GM19438 (cell line): ENCODE data around the gene PKHD1.

Experiments
- ATAC-seq: cut with Tn5 transposase; IDR thresholded peaks from one replicate; pipeline ENCODE4 v1.9.1; 2021; ENCODE audit warnings: low read depth; ENCODE audit not compliant: unreplicated experiment

The PKHD1 gene

DNA sequence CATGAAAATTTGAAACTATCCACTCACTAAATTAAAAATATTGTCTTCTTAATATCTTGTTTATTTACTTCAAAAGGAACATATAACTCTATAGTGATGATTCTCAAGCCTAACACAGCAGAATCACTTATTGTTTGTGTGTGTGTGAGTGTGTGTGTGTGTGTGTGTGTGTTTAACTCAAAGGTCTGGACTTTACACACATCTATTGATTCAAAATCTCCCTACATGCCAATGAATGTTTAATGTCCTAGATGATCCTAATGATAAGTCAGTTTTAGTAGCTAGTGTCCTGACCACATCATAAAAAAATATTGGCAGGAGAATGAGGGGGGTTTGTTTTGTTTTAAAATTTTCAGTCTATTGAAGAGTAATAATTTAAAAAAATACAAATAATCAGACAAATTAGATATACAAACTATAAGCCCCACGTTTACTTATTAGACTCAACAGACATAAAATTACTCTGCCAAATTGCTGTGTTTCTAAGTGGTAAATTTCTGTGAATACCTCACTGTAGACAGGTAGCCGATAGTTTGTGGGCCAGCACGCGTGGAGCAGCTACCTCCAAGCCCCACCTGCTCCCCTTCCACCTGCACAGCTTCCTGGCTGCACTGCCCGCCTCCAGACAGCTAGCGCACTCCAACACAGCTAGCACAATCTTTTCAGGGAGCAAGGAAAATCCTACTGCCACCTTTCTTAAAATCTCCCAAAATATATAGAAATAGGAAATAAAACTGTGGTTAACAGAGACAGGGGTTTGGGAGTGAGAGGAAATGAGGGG is 349.6 kb downstream of the PKHD1 start:
- no peak for ATAC-seq

DNA sequence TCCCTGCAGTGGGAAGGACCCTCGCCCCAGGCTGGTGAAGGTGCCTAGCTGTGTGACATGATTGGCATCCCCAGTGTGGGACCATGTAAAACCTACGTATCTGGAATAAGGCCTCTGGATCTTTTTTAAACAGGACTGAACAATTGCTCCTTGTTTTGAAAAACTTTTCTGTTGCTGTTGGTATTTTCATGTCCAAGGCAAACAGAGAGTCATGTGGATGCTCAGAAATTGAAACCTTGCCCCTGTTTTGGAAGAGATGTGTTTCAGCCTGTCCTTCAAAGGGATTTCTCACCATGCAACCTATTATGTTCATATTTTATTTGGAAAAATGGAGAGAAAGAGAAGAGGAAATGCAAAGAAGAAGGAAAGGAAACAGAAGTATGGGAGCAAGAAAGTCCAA is 362.3 kb downstream of the PKHD1 start:
- no peak for ATAC-seq

DNA sequence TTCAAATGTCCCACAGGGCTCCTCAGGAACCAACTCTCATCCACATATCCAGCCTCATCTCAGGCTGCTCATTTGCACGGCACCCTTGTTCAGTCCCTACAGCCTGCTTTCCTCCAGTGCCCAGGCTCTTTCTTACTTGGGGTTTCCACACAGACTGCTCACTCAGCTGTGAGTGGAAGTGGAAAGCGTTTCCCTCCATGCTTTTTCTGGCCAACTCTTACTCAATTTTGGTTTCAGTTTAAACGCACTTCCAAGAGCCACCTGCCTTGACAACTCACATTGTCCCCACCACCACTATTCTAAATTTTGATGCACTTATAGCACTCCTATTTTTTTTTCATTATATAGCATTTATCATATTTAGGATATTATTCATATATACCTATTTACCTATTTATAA is 367.1 kb downstream of the PKHD1 start:
- ATAC-seq = no peak

DNA sequence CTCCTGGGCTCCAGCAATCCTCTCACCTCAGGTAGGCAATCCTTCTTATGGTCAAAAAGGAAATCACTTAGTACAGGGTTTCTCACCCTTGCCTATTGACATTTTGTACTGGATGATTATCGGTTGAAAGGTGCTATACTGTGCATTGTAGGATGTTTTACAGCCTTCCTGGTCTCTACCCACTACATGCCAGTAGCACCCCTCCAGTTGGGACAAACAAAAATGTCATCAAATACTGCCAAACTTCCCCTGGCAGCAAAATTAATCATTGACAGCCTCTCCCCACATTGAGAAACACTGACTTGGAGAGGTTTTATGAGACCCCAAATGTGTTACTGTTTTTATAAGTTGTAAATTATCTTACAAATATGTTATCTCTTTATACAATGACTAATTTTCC is 368.1 kb downstream of the PKHD1 start:
- ATAC-seq = no peak

DNA sequence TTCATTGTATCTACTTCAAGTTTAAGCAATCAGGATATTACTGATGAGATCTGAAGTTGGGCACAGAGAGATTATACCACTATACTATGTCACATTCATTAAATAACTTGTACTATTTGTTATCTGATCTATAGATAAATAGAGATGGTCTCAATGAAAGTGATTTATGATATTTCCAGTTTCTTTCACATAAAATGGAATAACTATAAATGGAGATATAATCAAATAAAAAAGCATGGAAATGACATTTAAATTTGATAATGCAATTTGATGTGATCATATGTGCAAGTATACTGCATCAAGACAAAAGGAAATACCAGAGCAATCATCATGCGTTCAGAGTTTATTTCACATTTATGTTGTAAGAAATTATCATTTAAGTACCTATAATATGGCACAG is 368.9 kb downstream of the PKHD1 start:
- no peak for ATAC-seq

DNA sequence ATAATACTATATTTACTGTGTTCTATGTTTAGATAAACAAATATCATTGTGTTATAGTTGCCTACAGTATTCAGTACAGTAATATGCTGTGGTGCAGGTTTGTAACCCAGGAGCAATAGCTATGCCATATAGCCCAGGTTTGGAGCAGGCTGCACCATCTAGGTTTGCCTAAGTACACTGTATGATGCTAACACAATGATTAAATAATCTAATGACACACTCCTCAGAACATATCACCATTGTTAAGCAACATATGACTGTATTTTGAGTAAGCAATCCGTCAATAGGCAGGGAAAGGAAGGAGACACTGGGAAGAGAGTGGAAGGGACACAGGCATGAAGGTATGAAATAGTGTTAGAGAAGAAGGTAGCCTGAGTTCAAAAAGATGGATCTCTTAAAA is 369.9 kb downstream of the PKHD1 start:
- no peak for ATAC-seq

DNA sequence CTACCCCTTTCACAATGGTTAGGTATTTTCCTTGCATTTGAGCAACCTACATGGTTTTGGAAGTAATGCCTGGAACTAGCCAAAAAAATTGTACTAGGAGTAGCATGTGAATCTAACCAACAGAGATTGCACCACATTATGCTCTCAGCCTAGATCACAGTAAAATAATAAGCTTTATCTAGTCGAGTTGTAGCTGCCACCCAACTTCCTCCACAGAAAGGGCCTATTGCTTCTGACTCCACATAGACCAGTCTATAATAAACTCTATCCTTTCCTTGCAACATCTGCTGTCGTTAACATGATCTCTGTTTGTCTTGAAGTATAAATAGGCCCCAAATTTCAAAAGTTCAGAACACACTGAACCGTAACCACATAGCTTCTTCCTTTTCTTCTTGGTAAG is 375.5 kb downstream of the PKHD1 start:
- no peak for ATAC-seq

DNA sequence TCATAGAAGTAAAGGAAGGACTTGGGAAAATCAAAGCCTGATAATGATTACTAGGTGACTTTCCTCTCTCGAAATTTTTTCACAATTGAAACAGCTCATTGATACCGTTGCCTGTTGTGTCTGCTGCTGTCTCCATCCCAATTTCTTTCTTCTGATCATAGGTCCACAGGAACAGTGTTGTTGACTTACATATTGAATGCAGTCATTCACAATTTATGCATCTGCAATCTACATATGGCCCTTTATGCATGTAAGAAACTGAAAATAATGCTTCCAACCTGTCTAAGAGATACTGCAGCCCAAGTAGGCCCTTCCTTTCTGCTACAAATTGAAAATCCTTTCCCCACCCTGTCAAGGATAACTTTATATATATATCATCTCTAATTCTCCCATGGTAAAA is 381.3 kb downstream of the PKHD1 start:
- ATAC-seq = no peak

DNA sequence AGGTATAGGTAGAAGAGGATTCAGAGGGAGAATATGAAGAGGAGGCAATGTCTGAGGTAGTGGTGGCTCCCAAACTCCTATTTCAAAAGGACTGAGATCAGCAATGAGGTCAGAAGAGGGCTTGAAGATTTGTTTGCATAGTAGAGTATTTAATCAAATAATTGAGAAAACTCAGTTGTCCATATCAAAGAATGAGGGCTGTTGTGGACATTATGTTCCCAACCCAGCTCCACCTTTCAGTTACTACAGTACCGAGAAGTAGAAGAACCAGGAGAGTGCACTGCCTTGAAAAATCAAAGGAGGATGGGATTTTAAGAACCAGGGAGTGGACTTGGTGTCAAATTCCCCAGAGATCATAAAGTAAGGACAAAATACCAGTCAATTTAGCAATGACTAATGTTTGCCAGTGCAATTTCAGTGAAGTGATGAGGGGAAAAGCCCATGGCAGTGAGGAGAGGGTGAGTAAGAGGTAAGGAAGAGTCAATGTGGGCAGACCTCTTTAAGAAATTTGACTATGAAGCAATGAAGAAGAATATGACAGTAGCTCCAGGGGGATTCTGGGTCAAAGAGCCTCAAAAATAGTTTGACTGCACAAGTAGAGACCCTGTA is 382.4 kb downstream of the PKHD1 start:
- ATAC-seq = no peak

DNA sequence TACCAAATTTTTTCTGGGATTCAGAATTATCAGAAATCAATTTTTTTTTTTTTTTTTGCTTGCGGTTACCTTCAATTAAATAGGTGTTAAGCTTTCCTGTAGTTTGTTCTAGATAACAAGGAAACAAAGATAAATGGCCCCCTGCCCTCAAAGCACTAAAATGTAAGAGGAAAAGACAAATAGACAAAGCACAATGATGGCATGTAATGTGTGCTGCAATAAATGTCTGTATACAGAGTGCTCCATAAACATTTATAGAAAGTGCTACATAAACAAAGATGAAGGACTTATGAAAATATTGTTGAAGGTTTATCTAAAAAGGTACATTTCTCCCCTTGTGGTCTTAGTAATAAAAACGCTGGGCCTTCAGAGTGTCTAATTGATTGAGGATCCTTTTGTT is 384.6 kb downstream of the PKHD1 start:
- no peak for ATAC-seq

DNA sequence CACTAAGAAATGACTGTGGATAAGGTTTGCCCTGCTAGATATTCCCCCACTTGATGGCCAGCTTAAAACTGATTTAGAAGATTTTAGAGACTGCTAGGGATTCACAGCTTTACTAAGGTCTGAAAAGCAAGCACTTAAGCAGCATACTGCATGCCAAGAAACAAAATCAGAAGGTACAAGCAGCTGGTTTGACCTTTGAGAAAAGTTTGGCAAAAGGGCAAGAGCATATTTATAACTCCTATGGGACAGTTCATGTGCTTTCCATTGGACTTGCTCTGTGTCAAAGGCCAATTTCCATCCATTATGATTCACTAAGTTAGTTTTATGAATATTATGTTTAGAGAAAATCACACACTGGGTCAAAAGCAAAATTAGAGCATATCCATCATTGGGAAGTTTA is 402.8 kb downstream of the PKHD1 start:
- no peak for ATAC-seq

DNA sequence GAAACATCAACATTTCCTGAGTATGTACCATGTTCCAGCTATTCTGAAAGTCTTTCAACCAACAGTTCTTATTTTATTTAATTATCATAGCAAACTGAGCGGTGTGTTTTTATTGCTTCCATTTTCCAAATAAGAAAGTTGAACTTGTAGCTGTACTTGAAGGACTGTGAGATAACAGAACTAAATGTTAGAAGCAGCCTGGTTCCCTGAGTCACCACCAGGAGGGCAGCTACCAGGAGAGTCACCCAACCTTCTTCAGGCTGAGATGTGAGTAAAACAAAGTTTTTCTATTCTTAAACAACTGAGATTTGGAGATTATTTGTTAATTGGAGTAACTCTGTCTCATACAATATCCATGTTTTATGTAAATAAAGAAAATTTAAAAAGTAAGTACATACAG is 403.4 kb downstream of the PKHD1 start:
- no peak for ATAC-seq

DNA sequence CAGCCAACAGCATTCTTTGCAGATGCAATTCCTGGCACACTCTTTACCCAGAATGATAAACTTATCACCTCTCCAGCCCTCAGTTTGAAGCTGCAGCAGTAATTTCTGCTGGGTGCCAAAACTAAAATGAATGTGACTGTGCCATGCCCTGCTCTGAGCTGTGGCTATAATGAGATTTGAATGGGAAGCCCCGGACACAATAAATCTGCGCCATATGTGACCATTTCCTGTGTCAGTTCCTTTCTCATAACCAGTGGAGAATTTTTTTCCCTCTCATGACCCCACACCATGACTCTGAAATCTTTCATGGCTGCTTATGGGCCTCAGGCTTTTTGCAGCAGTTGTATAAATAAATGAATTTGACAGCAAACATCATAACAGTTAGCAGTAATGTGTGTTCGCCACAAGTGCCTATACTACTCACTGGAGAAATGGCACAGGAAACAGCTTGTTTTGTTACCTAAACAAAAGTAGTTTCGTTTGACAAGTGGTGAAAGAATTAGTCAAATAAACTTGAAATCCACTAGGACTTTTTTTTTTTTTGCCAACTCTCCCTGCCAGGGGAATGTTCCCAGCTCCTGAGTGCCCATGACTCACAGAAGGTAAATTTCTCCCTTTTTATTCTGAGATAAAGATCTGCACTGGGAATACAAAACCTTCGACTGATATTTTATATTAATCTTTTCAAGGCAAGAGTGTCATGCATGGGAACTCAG is 408.4 kb downstream of the PKHD1 start:
- ATAC-seq = peak; percentile 85

DNA sequence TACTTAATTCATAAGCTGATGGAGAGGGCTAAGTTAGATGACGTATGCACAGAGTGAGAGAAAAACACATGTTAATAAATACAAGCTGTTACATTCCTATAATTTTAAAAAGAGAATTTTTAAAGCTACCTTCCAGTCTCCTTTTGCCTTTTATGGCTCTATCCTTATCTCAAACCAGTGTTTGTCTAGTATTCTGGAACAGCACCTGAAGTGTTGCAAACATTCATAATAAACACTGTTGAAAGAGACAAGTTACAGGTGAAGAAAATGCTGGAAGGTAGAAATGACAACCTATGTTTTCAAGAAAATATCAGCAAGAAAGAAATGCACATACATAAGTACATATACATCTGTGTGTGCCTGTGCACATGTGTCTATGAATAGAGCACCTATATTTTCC is 409.1 kb downstream of the PKHD1 start:
- ATAC-seq = no peak

DNA sequence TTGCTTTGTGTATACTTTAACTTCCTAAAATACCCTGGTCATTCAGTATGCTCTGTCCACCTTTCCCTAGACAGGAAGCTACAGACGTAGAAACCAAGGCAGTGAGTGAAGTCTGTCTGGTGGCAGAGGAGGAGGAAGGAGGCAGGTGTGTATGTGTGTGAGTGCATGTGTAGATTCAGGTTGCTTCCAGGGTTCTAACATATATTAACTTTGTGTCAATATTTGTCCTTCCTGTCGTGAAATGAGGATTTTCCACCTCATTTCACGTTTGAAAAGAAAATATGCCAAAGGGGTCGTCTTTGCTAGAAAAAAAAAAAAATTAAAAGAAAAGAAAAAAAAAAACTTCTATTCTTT is 411.5 kb downstream of the PKHD1 start:
- no peak for ATAC-seq

DNA sequence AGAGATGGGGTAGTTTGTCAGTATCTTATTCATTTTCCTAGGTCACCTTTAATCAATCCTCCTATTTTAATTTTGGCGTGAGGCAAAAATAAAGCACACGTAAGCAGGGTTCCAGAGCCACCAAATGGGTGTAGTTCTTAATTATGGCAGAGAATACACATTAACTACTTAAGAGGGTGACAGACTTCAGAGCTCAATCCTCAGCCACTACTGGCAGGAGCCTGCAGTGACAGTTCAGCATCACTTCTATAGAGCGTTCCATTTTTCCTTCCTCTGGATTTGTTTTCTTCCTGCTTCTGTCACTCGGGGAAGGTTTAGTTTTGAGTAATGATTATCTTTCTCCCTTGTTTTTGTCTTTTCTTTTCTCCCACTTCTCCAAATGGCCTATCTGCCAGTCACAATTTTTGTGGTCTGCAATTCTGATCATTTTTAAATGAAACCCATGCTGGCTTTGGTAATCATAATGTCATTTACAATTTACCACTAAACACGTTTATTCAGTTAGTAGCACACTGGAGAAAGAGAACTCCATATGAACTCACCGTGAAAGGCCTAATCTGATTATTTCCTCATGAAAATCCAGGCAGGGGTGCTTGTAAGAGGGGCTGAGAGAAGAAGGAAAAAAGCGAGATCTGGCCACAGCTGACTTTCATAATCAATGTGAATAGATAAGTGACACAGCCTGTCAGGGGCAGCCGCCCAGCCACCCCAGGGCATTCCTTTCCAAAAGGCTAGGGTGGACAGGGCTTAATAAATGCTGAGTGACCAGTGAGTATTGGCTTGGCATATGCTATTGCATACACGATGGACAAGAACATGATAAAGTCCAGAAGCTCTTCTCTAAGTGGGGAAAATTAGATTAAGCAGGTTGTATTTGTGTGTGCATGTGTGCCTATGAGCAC is 412.1 kb downstream of the PKHD1 start:
- no peak for ATAC-seq

DNA sequence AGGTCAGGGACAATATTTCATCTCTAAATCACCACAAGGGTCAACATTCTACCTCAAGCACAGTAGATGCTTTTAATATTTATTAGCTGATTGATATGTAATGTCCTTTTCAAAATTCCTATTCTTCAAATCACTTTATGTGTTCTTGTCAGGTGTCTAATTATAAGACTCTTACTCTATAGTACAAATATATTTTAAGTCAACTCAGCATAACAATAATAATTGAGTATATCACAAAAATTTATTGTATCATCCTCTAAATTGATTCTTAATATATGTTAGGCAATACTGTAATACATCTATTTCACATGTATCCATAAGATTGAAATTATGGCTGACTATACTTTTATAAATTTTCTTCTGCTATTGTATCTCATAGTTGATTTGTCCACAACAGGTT is 423.9 kb downstream of the PKHD1 start:
- ATAC-seq = no peak

DNA sequence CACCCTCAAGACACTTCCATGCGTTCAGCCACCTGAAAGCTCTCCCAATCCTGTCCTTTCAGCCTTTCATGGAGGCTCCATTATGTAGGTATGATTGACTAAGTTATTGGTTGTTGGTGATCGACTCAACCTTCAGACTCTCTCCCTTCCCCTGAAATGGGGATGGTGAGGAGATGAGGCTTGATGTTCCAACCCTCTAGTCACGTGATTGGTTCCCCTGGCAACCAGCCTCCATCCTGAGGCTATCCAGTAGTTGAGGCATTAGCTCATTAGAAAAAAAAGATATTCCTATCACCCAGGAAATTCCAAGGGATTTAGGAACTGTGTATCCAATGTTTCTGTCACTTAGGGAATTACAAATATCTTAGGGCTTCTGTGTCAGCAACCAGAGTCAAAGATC is 426.6 kb downstream of the PKHD1 start:
- no peak for ATAC-seq

DNA sequence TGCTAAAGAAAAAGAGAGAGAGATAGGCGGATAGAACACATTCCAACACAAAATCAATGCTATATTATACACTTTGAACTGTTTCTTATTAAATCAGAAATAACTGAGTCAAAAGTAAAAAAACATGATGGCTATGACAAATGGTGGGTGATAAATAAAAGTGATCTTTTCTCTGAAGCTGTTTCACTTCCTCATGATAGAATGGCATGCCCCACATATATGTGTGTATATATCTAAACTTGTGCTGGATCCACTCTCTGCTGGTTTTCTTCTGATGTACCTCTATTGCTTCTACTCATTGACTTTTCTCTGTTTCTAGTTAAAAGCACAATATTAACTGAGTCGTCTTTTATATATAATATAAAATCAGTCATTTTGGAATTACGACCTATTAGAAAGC is 429.9 kb downstream of the PKHD1 start:
- no peak for ATAC-seq

DNA sequence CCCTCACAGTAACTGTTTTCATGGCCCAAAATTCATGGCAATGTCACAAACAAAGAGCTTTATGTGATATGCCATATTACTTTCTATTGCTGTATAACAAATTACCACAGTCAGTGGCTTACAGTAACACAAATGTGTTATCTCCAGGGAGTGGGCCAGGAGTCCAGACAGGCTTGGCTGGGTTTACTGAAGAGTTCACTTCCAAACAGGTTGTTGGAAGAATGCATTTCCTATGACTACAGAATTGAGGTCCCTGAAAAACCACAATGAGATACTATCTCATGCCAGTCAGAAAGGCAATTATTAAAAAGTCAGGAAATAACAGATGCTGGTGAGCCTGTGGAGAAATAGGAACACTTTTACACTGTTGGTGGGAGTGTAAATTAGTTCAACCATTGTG is 431.9 kb downstream of the PKHD1 start:
- ATAC-seq = no peak

DNA sequence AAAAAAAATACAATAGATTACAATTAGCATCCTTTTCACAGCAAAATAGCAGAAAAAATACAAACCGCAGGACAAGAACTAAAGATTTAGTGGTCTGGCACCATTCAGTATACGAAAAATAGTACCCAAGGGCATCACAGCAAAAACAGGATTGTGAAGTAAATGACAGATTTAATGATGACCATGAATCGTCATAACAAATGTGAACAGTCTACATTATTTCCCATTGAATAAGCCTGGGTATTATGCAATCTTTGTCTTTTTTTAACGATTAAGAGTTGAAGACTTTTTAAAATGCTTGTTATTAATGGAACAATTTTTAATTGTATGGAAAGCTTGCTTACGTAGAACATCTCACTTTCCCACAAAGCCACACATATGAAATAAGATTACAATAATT is 432.8 kb downstream of the PKHD1 start:
- no peak for ATAC-seq
